ENCODE measurements around the gene PCDH17.

Gene PCDH17

GRCh38 chr13:57633950-57634838, 2.6 kb downstream of the PCDH17 start:
- no peaks in the 10 kb centered on the region for H3K36me3 ChIP-seq (replicated peaks; ENCODE audit: low read depth, low read length)
- no peaks in the 10 kb centered on the region for H3K79me2 ChIP-seq (ENCODE audit: low read length)
- no peak overlapping the region for H2AFZ ChIP-seq (ENCODE audit: low read depth, low read length)
- H3K4me2 ChIP-seq (ENCODE audit: low read length) = no peak overlapping the region
- no peak overlapping the region for H3K27ac ChIP-seq (ENCODE audit: low read length)
- no peak overlapping the region for H3K9ac ChIP-seq (ENCODE audit: low read length)
- H3K27me3 ChIP-seq (ENCODE audit: low read depth, low read length) = no peaks in the 10 kb centered on the region
- TF ChIP-seq EZH2phosphoT487 (IDR thresholded peaks at IDR 0.05; ENCODE audit: low read depth) (no peak), CTCF (IDR thresholded peaks at IDR 0.05; ENCODE audit: low read depth, low read length) (no peak)
- no peaks in the 10 kb centered on the region for H3K4me1 ChIP-seq (ENCODE audit: low read length)
- H3K4me3 ChIP-seq (ENCODE audit: low read length) = no peak overlapping the region
- H4K20me1 ChIP-seq (ENCODE audit: insufficient read depth, low read length) = no peaks in the 10 kb centered on the region
- peaks cover 17% of the 10 kb centered on the region for H3K9me3 ChIP-seq (ENCODE audit: insufficient read depth, low read length)

GRCh38 chr13:57634839-57635165, 3.3 kb downstream of the PCDH17 start:
- no peak overlapping the region for H3K4me2 ChIP-seq (ENCODE audit: low read length)
- H4K20me1 ChIP-seq (ENCODE audit: insufficient read depth, low read length) = no peaks in the 10 kb centered on the region
- no peak overlapping the region for H3K9ac ChIP-seq (ENCODE audit: low read length)
- no peak overlapping the region for H3K27ac ChIP-seq (ENCODE audit: low read length)
- no peak overlapping the region for H3K4me3 ChIP-seq (ENCODE audit: low read length)
- H3K79me2 ChIP-seq (ENCODE audit: low read length) = no peaks in the 10 kb centered on the region
- TF ChIP-seq EZH2phosphoT487 (IDR thresholded peaks at IDR 0.05; ENCODE audit: low read depth) (no peak), CTCF (IDR thresholded peaks at IDR 0.05; ENCODE audit: low read depth, low read length) (no peak)
- no peaks in the 10 kb centered on the region for H3K27me3 ChIP-seq (ENCODE audit: low read depth, low read length)
- H2AFZ ChIP-seq (ENCODE audit: low read depth, low read length) = no peak overlapping the region
- H3K4me1 ChIP-seq (ENCODE audit: low read length) = no peaks in the 10 kb centered on the region
- no peaks in the 10 kb centered on the region for H3K36me3 ChIP-seq (replicated peaks; ENCODE audit: low read depth, low read length)
- H3K9me3 ChIP-seq (ENCODE audit: insufficient read depth, low read length) = peaks cover 17% of the 10 kb centered on the region

- Histone ChIP-seq H3K27ac (ENCODE audit: low read length) (no peak overlapping the region), H3K27me3 (ENCODE audit: low read depth, low read length) (no peaks in the 10 kb centered on the region), H3K9me3 (ENCODE audit: insufficient read depth, low read length) (peaks cover 17% of the 10 kb centered on the region)
These were observed 4.1 kb downstream of the PCDH17 start for GRCh38 chr13:57635541-57636085.

More at GRCh38 chr13:57635541-57636085, 4.1 kb downstream of the PCDH17 start:
- no peak overlapping the region for H2AFZ ChIP-seq (ENCODE audit: low read depth, low read length)
- H3K4me1 ChIP-seq (ENCODE audit: low read length) = no peaks in the 10 kb centered on the region
- no peaks in the 10 kb centered on the region for H4K20me1 ChIP-seq (ENCODE audit: insufficient read depth, low read length)
- H3K36me3 ChIP-seq (replicated peaks; ENCODE audit: low read depth, low read length) = no peaks in the 10 kb centered on the region
- H3K79me2 ChIP-seq (ENCODE audit: low read length) = no peaks in the 10 kb centered on the region
- H3K4me3 ChIP-seq (ENCODE audit: low read length) = no peak overlapping the region
- H3K4me2 ChIP-seq (ENCODE audit: low read length) = no peak overlapping the region
- H3K9ac ChIP-seq (ENCODE audit: low read length) = no peak overlapping the region
- TF ChIP-seq EZH2phosphoT487 (IDR thresholded peaks at IDR 0.05; ENCODE audit: low read depth) (no peak), CTCF (IDR thresholded peaks at IDR 0.05; ENCODE audit: low read depth, low read length) (no peak)

All from OCI-LY3 (cell line).